ENCODE measurements around the gene DRC7.

GRCh38 chr16:57741660-57742191 lies 47.1 kb downstream of the DRC7 start:
- TF ChIP-seq, protein P1, sequence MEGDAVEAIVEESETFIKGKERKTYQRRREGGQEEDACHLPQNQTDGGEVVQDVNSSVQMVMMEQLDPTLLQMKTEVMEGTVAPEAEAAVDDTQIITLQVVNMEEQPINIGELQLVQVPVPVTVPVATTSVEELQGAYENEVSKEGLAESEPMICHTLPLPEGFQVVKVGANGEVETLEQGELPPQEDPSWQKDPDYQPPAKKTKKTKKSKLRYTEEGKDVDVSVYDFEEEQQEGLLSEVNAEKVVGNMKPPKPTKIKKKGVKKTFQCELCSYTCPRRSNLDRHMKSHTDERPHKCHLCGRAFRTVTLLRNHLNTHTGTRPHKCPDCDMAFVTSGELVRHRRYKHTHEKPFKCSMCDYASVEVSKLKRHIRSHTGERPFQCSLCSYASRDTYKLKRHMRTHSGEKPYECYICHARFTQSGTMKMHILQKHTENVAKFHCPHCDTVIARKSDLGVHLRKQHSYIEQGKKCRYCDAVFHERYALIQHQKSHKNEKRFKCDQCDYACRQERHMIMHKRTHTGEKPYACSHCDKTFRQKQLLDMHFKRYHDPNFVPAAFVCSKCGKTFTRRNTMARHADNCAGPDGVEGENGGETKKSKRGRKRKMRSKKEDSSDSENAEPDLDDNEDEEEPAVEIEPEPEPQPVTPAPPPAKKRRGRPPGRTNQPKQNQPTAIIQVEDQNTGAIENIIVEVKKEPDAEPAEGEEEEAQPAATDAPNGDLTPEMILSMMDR (conservative IDR thresholded peaks at IDR 0.05) = no peak
- no peak for TF ChIP-seq EZH2 (IDR thresholded peaks at IDR 0.05; ENCODE audit: low read depth)
